ENCODE results near the gene CPEB4. TPM values are rescaled to one million over a fixed set of nuclear protein-coding genes. Genes with fewer than 3 reads are reported as not detected.

The CPEB4 gene
- total and polyA plus RNA-seq, 9 of the 15 experiments (the other 6 are each of a cell fraction or from before 2014, with no cell fraction given): 7.4 to 21.3 (median 12.4) TPM

DNA sequence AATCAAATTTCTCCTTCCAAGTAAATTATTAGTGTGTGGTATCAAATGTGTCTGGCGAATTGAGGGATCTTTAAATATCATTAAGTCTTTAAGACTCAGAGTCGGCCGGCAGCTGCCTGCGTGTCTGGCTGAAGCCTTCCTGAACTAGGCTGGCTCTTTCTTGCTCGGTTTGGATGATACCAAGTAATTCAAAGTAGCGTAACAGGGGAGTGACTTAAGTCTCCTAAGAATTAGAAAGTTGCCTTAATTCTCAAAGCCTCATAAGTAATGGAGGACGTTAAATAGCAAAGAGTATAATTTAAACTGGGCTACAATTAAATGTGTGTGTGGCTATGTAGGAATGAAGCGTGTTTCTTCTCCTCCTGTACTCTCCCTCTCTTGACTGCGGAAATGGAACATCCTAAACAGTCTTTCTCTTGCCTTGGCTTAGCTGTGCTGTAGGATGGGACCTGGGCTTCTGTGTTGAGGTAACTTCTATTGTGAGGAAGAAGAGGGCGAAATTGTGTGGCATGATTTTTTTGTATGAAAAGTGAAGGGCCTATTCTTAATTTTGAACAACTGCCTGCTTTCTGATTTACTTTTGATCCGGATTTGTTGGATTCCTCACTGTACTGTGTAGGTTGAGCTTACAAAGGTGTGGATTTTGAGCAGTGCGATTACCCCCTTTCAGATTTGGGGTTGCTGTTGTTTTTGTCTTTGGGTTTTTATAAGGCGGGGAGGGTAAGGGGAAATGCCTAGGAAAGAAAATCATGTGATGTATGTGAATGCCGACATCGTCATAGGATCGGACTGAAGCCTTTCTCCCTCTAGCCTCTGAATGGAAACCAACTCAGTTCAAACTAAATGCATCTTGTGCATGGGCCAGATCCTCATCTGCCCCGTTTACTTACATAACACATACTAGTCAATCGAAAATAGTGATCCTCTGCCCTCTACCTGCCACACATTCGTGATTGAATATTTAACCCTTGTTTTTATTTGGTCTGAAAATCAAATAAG is 29.9 kb downstream of the CPEB4 start (continued):
- TF ChIP-seq JUND (IDR thresholded peaks at IDR 0.05; ENCODE audit: borderline replicate concordance, low read depth, low read length) (peak; percentile 96), JUND (tag; IDR thresholded peaks at IDR 0.05; ENCODE audit: borderline replicate concordance, low read depth, low read length) (no peak), ATF7 (IDR thresholded peaks at IDR 0.05) (peak; percentile 100), BHLHE40 (IDR thresholded peaks at IDR 0.05; ENCODE audit: low read length) (peak; percentile 88), MBD2 (IDR thresholded peaks at IDR 0.05; ENCODE audit: borderline replicate concordance, low read depth) (peak; percentile 95), ZSCAN32 (CRISPR knock-in tag; IDR thresholded peaks at IDR 0.05) (no peak)
- TF ChIP-seq, protein P1, sequence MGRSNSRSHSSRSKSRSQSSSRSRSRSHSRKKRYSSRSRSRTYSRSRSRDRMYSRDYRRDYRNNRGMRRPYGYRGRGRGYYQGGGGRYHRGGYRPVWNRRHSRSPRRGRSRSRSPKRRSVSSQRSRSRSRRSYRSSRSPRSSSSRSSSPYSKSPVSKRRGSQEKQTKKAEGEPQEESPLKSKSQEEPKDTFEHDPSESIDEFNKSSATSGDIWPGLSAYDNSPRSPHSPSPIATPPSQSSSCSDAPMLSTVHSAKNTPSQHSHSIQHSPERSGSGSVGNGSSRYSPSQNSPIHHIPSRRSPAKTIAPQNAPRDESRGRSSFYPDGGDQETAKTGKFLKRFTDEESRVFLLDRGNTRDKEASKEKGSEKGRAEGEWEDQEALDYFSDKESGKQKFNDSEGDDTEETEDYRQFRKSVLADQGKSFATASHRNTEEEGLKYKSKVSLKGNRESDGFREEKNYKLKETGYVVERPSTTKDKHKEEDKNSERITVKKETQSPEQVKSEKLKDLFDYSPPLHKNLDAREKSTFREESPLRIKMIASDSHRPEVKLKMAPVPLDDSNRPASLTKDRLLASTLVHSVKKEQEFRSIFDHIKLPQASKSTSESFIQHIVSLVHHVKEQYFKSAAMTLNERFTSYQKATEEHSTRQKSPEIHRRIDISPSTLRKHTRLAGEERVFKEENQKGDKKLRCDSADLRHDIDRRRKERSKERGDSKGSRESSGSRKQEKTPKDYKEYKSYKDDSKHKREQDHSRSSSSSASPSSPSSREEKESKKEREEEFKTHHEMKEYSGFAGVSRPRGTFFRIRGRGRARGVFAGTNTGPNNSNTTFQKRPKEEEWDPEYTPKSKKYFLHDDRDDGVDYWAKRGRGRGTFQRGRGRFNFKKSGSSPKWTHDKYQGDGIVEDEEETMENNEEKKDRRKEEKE (IDR thresholded peaks at IDR 0.05; ENCODE audit: borderline replicate concordance in 1 of 2, control insufficient read depth in 1 of 2, low read depth in 2 of 2, low read length in 1 of 2): peak in 1 of 2 experiments; percentile 99; a peak in 2 of 4 replicates
- TF ChIP-seq, protein P2, sequence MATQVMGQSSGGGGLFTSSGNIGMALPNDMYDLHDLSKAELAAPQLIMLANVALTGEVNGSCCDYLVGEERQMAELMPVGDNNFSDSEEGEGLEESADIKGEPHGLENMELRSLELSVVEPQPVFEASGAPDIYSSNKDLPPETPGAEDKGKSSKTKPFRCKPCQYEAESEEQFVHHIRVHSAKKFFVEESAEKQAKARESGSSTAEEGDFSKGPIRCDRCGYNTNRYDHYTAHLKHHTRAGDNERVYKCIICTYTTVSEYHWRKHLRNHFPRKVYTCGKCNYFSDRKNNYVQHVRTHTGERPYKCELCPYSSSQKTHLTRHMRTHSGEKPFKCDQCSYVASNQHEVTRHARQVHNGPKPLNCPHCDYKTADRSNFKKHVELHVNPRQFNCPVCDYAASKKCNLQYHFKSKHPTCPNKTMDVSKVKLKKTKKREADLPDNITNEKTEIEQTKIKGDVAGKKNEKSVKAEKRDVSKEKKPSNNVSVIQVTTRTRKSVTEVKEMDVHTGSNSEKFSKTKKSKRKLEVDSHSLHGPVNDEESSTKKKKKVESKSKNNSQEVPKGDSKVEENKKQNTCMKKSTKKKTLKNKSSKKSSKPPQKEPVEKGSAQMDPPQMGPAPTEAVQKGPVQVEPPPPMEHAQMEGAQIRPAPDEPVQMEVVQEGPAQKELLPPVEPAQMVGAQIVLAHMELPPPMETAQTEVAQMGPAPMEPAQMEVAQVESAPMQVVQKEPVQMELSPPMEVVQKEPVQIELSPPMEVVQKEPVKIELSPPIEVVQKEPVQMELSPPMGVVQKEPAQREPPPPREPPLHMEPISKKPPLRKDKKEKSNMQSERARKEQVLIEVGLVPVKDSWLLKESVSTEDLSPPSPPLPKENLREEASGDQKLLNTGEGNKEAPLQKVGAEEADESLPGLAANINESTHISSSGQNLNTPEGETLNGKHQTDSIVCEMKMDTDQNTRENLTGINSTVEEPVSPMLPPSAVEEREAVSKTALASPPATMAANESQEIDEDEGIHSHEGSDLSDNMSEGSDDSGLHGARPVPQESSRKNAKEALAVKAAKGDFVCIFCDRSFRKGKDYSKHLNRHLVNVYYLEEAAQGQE (IDR thresholded peaks at IDR 0.05; ENCODE audit: borderline replicate concordance): peak; percentile 55
- TF ChIP-seq, protein P2 (CRISPR knock-in tag; IDR thresholded peaks at IDR 0.05; ENCODE audit: low read depth): no peak
